ENCODE data around the gene SC5D. TPM values are rescaled to one million over a fixed set of nuclear protein-coding genes. Genes with fewer than 3 reads are reported as not detected.

Gene SC5D
- total and polyA plus RNA-seq, 2 of the 8 experiments (the other 6 are each of a cell fraction or from before 2014, with no cell fraction given) = 73.9 to 90.3 TPM

GRCh38 chr11:121326230-121326629, 33.7 kb downstream of the SC5D start:
- Histone ChIP-seq H3K27ac (ENCODE audit: low read depth, low read length) (no peak overlapping the region), H3K18ac (ENCODE audit: extremely low read depth, low read length) (no peak overlapping the region), H3K4me3 (ENCODE audit: extremely low read depth in 1 of 4, insufficient read depth in 2 of 4, low read depth in 3 of 4, low read length in 4 of 4) (no peak overlapping the region), H2BK120ac (replicated peaks; ENCODE audit: low read depth, low read length) (no peak overlapping the region), H3K9ac (replicated peaks in 1 of 4; ENCODE audit: extremely low read depth in 1 of 4, low read depth in 3 of 4, low read length in 3 of 4) (no peak overlapping the region), H3K79me2 (ENCODE audit: control insufficient read depth in 1 of 2, insufficient read depth in 2 of 2, low read length in 2 of 2) (no peaks in the 10 kb centered on the region), H3K4ac (replicated peaks; ENCODE audit: insufficient read length, low read depth, low read length) (no peak overlapping the region), H3K4me2 (ENCODE audit: insufficient read depth in 1 of 2, low read depth in 2 of 2, low read length in 2 of 2) (no peak overlapping the region), H3K4me1 (replicated peaks in 1 of 4; ENCODE audit: control insufficient read depth in 3 of 4, insufficient read depth in 4 of 4, low read length in 3 of 4) (peaks cover 0 to 3% (median 1%) of the 10 kb centered on the region in 4 experiments; a peak in 2 of 7 replicates), H3K9me3 (ENCODE audit: insufficient read depth in 2 of 2, low read depth in 1 of 2, low read length in 1 of 2) (no peaks in the 10 kb centered on the region), H2BK20ac (ENCODE audit: low read length) (no peak overlapping the region), H3K23ac (ENCODE audit: insufficient read length) (no peak overlapping the region), H3K79me1 (ENCODE audit: low read depth, low read length) (no peaks in the 10 kb centered on the region), H4K5ac (ENCODE audit: insufficient read length, low read depth, low read length) (no peak overlapping the region), H3K56ac (replicated peaks; ENCODE audit: insufficient read length, low read depth, low read length) (no peak overlapping the region), H2AK5ac (ENCODE audit: low read depth, low read length) (no peak overlapping the region), H4K91ac (replicated peaks; ENCODE audit: insufficient read length, low read length) (no peak overlapping the region), H2BK15ac (ENCODE audit: low read length) (no peak overlapping the region), H3K27me3 (replicated peaks in 1 of 4; ENCODE audit: control insufficient read depth in 3 of 4, extremely low read depth in 1 of 4, insufficient read depth in 3 of 4, low read length in 3 of 4) (no peaks in the 10 kb centered on the region; a peak in 1 of 7 replicates), H2BK12ac (ENCODE audit: low read depth, low read length) (no peak overlapping the region), H3K23me2 (ENCODE audit: low read depth, low read length) (peaks cover 4% of the 10 kb centered on the region; the same call in 1 of the 2 replicates), H3K14ac (ENCODE audit: insufficient read length) (no peak overlapping the region), H3K36me3 (ENCODE audit: control insufficient read depth in 2 of 4, insufficient read depth in 4 of 4, low read length in 3 of 4) (no peaks in the 10 kb centered on the region), H4K8ac (ENCODE audit: extremely low read depth, insufficient read depth, low read length) (no peak overlapping the region), H2BK5ac (ENCODE audit: low read depth, low read length) (no peak overlapping the region), H4K20me1 (replicated peaks in 1 of 2; ENCODE audit: control insufficient read depth in 1 of 2, insufficient read depth in 2 of 2, low read length in 2 of 2) (no peaks in the 10 kb centered on the region), H2AFZ (ENCODE audit: low read length) (no peak overlapping the region)
- FAIRE-seq (no peak), DNase-seq (ENCODE audit: low read depth in 1 of 2, low spot score in 2 of 2) (no peak)
- 86% methylated on average over 4 of the region's 4 CpGs; no CpG with 5 or more reads in 1 of the 2 experiments for WGBS, 2 experiments (ENCODE audit: extremely low coverage in 1 of 2, insufficient coverage in 1 of 2, insufficient read length in 1 of 2, insufficient replicate concordance in 2 of 2, low coverage in 1 of 2, low lambda C conversion rate in 2 of 2, missing lambda C conversion rate in 1 of 2)
- CTCF ChIA-PET (ENCODE audit: partially characterized antibody) = interaction anchor here (0.5 to 1.3 kb wide), 4 partner anchors 206 to 321 kb away, joined by 3 to 5 read pairs (median 4); no protein-coding TSS in a partner anchor
- POLR2A ChIA-PET (ENCODE audit: partially characterized antibody) = no interaction called here
- TF ChIP-seq CBX5 (IDR thresholded peaks at IDR 0.05; ENCODE audit: low read depth, low read length) (no peak), RXRA (IDR thresholded peaks at IDR 0.05; ENCODE audit: insufficient read depth, low read depth, low read length) (no peak)

Measured in H1 (cell line).